Epithelial cell of esophagus (primary cell): ENCODE results near the gene HECW1.

Source experiments
- DNase-seq: peaks from one replicate; pipeline ENCODE4 v3.0.0; 2010; ENCODE audit warnings: low read depth
- H3K4me3 ChIP-seq: 2 replicates; pipeline ENCODE4 v1.5.1; 2011; ENCODE audit warnings: mild to moderate bottlenecking, low read length, control low read depth
- TF ChIP-seq, protein P1 (sequence below): IDR thresholded peaks from 2 replicates; pipeline ENCODE4 v1.5.1; 2011; ENCODE audit warnings: low read depth, mild to moderate bottlenecking, low read length, control low read depth, inconsistent platforms; ENCODE audit not compliant: insufficient read depth; ENCODE audit errors: missing control alignments

The HECW1 gene

DNA sequence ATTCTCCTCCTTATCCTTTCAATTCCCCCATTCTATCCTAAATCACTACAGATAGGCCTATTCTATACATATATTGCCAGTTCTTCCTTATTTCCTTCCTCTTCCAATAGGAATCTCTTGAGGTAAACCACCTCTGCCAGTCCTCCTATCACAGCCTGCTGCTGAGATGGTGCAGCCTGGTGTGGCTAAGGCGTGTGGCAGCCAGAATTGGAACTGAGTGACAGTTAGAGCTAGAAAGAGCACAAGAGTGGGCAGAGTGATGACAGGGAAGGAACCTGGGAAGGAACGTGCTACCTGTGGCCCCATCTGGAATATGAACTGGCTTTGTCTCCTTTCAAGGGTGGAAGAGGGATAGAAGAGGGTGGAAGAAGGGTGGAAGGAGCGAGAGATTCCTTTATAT, 187.7 kb downstream of the HECW1 start:
- DNase-seq: no peak
- no peak overlapping the region for H3K4me3 ChIP-seq
- TF ChIP-seq, protein P1, sequence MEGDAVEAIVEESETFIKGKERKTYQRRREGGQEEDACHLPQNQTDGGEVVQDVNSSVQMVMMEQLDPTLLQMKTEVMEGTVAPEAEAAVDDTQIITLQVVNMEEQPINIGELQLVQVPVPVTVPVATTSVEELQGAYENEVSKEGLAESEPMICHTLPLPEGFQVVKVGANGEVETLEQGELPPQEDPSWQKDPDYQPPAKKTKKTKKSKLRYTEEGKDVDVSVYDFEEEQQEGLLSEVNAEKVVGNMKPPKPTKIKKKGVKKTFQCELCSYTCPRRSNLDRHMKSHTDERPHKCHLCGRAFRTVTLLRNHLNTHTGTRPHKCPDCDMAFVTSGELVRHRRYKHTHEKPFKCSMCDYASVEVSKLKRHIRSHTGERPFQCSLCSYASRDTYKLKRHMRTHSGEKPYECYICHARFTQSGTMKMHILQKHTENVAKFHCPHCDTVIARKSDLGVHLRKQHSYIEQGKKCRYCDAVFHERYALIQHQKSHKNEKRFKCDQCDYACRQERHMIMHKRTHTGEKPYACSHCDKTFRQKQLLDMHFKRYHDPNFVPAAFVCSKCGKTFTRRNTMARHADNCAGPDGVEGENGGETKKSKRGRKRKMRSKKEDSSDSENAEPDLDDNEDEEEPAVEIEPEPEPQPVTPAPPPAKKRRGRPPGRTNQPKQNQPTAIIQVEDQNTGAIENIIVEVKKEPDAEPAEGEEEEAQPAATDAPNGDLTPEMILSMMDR: no peak

DNA sequence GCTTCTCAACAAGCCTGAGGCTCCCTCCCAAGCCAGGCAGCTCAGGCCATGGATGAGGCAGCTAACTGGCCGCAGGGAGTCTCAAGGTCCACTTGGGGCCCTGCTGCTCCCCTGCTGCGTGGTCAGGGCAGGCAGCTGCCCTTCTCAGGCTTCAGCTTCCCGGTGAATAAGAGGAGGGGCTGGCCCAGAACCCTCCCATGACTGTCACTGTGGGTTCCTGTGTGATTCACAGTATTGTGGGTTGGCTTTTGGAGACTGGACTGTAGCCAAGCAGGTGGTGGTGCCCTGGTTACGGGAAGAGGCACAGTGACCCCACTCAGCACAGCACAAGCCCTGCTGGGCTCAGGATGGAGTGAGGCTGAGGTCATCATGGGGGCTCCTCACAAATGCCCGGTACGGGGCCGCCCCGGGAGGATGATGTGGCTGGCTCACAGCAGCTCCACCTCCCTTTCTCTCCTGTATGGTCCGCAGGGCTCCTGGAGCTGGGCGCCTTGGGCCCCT, 189.8 kb downstream of the HECW1 start:
- peak; percentile 67 for DNase-seq
- no peak overlapping the region for H3K4me3 ChIP-seq
- TF ChIP-seq, protein P1: no peak

DNA sequence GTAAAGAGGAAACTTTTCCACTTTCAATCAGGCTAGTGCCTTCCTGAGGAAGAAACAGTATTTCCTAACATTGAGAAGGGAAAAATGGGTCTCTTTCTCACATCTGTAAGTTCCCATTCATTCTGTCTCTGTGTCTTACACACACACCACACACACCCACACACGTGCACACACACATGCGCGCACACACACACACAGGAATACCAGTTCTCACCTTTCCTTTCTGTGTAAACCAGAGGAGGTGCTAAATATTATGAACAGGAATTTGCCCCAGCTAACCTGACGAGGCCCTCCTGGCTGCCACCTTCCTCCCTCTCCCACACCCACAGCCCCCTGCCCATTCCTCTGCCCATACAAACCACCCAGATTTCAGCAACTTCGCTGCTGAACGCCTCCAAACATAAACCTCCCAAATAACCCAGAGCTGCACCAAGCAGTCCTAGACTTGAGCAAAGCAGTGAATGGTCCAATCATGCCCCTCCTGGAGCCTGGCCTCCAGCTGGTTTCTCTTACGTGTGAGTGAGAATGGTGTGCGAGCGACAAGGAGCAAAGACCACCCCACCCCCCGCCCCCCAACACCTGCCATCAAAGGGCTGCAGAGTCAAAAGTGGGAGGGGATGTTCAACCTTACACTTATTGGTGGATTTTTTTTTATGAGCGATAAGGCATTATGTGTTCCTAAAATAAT, 190.5 kb downstream of the HECW1 start:
- no peak for DNase-seq
- TF ChIP-seq, protein P1: no peak

DNA sequence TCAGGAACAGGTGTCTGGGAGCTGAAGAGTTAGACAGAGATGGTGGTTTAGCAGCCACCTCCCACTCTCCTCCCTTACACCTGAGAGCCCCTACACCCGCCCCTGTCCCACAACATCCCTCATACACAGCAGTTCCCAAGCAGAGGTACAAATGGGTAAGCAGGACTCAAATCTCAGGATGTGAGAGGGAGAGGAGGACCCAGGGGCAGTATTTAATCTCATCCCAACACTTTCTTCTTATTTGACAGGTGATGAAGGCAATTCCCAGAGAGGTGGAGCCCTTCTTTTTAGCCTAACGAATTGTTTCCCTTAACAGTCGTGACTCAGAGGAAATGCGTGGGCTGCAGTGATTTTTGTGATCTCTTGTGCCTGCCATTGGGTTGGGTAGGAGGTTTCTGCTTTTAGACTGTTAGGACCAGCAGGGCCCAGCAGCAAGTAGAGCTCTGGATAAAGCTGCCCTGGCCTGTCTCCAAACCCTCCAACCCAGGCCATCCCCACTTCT, 191.3 kb downstream of the HECW1 start:
- DNase-seq: peak; percentile 48
- no peak overlapping the region for H3K4me3 ChIP-seq
- TF ChIP-seq, protein P1: no peak

More for the DNA sequence above, 190.5 kb downstream of the HECW1 start:
- H3K4me3 ChIP-seq: no peak overlapping the region

DNA sequence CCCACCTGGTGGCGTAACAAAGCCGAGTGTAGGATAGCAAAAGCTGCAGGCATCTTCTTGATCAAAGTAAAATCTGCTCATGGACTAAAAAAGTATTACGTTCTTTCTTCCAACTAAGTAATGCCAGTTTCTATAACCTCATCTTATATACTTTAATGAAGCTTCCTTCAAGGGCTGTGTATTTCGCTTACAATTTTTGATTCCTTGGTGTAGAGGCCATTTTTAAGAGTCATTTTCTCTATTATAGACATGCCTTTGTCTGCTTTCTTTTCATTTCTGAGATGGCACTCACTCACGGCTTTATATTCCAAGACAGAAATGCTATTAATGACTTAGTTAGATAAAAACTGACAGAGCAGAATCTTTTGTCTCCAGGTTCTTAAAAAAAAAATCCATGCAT, 194.0 kb downstream of the HECW1 start:
- TF ChIP-seq, protein P1: no peak
- H3K4me3 ChIP-seq: no peak overlapping the region
- DNase-seq: no peak

DNA sequence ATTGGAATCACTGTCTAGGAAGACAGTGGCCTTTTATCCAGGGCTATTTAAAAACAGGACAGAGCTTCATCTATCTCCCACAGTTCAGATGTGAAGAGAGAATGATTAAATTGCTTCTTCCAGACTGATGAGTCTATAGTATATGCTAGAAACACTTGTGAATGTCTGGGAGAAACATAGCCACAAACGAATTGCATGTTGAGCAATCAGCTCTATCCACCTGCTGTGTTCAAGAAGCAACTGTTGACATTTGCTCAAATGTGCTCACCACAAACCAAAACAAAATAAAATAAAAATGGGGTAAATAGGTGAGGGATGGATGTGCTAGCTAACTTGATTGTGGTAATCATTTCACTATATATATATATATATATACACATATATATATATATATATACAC, 195.1 kb downstream of the HECW1 start:
- no peak for DNase-seq
- no peak overlapping the region for H3K4me3 ChIP-seq
- TF ChIP-seq, protein P1: no peak
